Thymus (tissue), 11 donors: ENCODE measurements around the gene OSCP1. TPM values are rescaled to one million over a fixed set of nuclear protein-coding genes. Genes with fewer than 3 reads are reported as not detected.

ENCODE experiments used
- DNase-seq, 9 donors: peaks; one replicate each; pipeline ENCODE4 v3.0.0-alpha.2; 2013; ENCODE audit warnings: low spot score in 9 of 9, low read depth in 6 of 9, missing footprints in 1 of 9
- H3K27ac ChIP-seq, 2 donors: one replicate each; pipeline ENCODE4 v1.5.1; 2013; ENCODE audit warnings: control low read depth in 1 of 2, low read depth in 1 of 2, low read length in 1 of 2, mild to moderate bottlenecking in 1 of 2, moderate library complexity in 1 of 2
- H3K27me3 ChIP-seq, 2 donors: one replicate each; pipeline ENCODE4 v1.5.1; 2013; ENCODE audit warnings: low read length in 1 of 2; ENCODE audit not compliant: control insufficient read depth in 2 of 2, insufficient read depth in 1 of 2
- H3K36me3 ChIP-seq, 2 donors: one replicate each; pipeline ENCODE4 v1.5.1; 2013; ENCODE audit warnings: low read length in 1 of 2, mild to moderate bottlenecking in 1 of 2, moderate library complexity in 1 of 2; ENCODE audit not compliant: control insufficient read depth in 2 of 2, insufficient read depth in 2 of 2
- H3K4me1 ChIP-seq, 2 donors: one replicate each; pipeline ENCODE4 v1.5.1; 2013; ENCODE audit warnings: low read length in 2 of 2; ENCODE audit not compliant: control insufficient read depth in 2 of 2, insufficient read depth in 2 of 2
- H3K4me3 ChIP-seq, 2 donors: one replicate each; pipeline ENCODE4 v1.5.1; 2013; ENCODE audit warnings: low read length in 2 of 2, control low read depth in 1 of 2, mild to moderate bottlenecking in 1 of 2
- H3K9me3 ChIP-seq, 2 donors: one replicate each; pipeline ENCODE4 v1.5.1; 2013; ENCODE audit warnings: low read length in 1 of 2, mild to moderate bottlenecking in 1 of 2; ENCODE audit not compliant: control insufficient read depth in 2 of 2, insufficient read depth in 1 of 2
- WGBS: extraction: QIAGEN DNeasy Blood & Tissue Kit; methylation state at CpG from one replicate; pipeline ENCODE4 v1.1.7; 2013; 5-methylcytosine and 5-hydroxymethylcytosine counted together
- polyA plus RNA-seq: library from polyadenylated mRNA; stranded (reverse); fragments of 200-250 nt; gene quantifications from one replicate; pipeline ENCODE4 v1.2.3, GENCODE V29; 2013
- total RNA-seq: library from RNA; stranded (reverse); fragments of 120-200 nt; gene quantifications from one replicate; pipeline ENCODE4 v1.2.4, GENCODE V29; 2013
- donor health status: healthy.

The OSCP1 gene
- total and polyA plus RNA-seq, 2 donors = 4.0 to 4.8 TPM

DNA sequence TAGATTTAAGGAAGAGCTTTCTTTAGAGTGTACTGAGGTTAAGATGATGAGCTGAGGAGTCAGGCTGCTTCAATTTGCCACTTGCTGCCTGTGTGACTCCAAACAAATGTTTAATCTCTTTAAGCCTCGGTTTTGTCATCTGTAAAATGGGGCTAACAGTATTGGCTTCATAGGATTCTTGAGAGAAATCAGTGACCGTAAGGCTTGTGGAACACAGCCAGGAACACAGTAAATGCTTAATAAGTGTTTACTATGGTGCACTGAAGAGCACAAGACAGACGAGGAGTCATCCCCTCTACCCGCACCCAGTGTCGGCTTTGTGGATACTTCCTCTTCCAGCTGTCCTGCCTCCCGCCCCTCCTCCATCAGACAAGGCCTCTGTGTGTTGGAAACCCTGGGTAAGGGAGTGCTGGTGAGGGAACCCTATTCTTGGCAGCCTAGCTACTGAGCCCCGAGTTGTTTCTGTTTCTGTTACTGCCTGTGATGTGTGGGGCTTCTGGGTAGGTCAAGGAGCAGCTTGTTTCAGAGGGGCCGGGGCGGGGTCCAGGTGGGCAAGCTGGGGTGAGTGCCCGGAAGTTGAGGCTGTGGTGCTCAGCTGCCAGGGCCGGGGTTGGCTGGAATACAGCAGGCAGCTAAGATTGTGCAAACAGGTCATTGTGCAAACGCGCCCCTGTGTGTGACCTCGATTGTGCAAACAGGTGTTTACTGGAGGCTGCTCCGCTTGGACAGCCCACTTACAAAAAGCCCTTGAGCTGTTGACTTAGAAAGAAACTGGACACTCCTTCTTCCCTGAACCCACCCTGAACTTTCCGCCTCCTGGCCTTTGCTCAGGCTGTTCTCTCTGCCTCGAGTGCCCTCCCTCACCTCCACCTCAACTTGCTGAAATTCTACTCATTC is 36.4 kb upstream of the OSCP1 start:
- Histone ChIP-seq H3K27me3 (peaks cover 0 to 2% of the 10 kb centered on the region in 2 donors), H3K27ac (peak overlapping the region in 1 of 2 donors; percentile 37), H3K9me3 (no peaks in the 10 kb centered on the region), H3K4me3 (no peak overlapping the region), H3K36me3 (no peaks in the 10 kb centered on the region), H3K4me1 (peaks cover 2 to 44% of the 10 kb centered on the region in 2 donors)
- WGBS = 82% methylated on average over 17 of the region's 17 CpGs
- peak in 1 of 9 donors; percentile 34 for DNase-seq

DNA sequence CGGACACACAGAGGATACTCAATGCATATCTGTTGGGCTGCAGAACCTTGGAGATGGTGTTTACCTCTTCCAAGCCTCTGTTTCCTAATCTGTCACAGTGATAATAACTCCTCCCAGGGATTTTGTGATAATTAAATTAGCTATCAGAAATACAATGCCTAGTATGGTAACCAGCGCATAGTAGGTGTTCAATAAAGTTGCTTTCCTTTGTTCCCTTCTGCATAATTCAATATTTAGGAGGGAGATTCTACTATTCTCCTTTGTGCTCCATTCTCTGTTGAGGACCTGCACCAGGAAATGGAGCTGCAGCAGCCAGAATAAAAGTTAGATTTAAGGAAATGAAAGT is 35.8 kb upstream of the OSCP1 start:
- DNase-seq = no peak
- peaks cover 2 to 48% of the 10 kb centered on the region in 2 donors for H3K4me1 ChIP-seq

DNA sequence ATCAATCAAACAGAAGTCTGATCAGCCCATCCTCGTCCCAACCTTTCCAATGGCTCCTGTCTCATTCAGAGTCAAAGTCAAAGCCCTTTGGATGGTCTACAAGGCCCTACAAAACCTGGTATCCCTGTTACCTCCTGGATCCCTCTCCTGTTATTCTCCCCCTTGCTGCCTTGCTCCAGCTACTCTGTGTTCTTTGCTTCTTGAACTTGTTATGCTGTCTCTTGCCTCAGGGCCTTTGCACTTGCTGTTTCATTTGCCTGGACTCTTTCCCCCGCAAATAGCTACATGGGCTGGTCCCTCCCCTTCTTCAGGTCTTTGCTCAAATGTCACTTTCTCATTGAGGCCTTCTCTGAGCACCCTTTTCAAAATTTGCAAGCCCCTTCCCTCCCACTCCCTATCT is 33.8 kb upstream of the OSCP1 start:
- H3K27me3 ChIP-seq = peaks cover 0 to 2% of the 10 kb centered on the region in 2 donors
- H3K4me3 ChIP-seq = no peak overlapping the region
- H3K36me3 ChIP-seq = no peaks in the 10 kb centered on the region
- DNase-seq = no peak
- 94% methylated on average over 2 of the region's 2 CpGs for WGBS
- H3K4me1 ChIP-seq = peaks cover 0 to 36% of the 10 kb centered on the region in 2 donors
- H3K27ac ChIP-seq = no peak overlapping the region
- H3K9me3 ChIP-seq = no peaks in the 10 kb centered on the region

More for the DNA sequence above, 35.8 kb upstream of the OSCP1 start:
- H3K9me3 ChIP-seq = no peaks in the 10 kb centered on the region
- H3K27ac ChIP-seq = no peak overlapping the region
- H3K36me3 ChIP-seq = no peaks in the 10 kb centered on the region
- H3K4me3 ChIP-seq = no peak overlapping the region
- peaks cover 0 to 2% of the 10 kb centered on the region in 2 donors for H3K27me3 ChIP-seq
- WGBS = over 99% methylated on average over 2 of the region's 2 CpGs

DNA sequence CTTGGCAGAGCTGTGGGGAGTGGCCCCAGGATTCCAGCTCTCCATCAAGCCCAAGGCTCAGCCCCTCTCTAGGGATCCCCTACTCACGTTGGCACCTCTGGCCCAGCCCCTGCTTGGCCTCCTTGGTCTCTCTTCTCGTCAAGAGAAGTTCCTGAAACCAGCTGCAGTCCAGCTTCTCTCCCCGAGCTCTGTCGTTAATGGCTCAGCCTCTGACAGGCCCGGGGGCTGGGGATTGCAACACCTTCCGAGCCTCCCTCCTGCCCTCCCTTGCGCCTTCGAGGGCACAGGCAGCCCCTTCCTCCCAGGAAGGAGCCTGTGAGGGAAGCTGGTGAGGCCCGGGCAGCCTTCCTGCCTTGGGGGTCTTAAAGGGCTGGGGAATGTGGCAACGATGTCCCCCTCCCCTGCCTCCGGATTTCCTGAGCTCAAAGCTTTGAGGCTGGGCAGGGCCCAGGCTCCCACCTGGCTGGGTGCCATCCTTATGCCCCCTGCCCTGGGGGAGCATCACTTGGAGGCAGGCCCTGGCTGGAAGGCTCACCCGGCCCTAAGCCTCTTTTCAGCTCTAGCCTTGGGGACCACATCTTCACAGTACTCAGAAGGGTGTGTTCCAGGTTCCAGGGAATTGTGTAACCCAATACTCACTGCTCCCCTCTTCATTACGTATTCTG is 32.6 kb upstream of the OSCP1 start, which contains the start of gene CSF3R:
TSS of gene CSF3R (minus strand) at position 190 of the 665 bp plus-strand sequence. CDS start 3,417 bp downstream, outside the sequence.
- Histone ChIP-seq H3K36me3 (no peaks in the 10 kb centered on the region), H3K27me3 (peaks cover 0 to 2% of the 10 kb centered on the region in 2 donors), H3K4me3 (peak within 1 kb of the TSS in 1 of 2 donors; percentile 19), H3K4me1 (peaks cover 0 to 31% of the 10 kb centered on the region in 2 donors), H3K27ac (peak within 1 kb of the TSS in 1 of 2 donors; percentile 32), H3K9me3 (no peaks in the 10 kb centered on the region)
- 26% methylated on average over 13 of the region's 13 CpGs for WGBS
- DNase-seq = peak in 1 of 9 donors; percentile 20

DNA sequence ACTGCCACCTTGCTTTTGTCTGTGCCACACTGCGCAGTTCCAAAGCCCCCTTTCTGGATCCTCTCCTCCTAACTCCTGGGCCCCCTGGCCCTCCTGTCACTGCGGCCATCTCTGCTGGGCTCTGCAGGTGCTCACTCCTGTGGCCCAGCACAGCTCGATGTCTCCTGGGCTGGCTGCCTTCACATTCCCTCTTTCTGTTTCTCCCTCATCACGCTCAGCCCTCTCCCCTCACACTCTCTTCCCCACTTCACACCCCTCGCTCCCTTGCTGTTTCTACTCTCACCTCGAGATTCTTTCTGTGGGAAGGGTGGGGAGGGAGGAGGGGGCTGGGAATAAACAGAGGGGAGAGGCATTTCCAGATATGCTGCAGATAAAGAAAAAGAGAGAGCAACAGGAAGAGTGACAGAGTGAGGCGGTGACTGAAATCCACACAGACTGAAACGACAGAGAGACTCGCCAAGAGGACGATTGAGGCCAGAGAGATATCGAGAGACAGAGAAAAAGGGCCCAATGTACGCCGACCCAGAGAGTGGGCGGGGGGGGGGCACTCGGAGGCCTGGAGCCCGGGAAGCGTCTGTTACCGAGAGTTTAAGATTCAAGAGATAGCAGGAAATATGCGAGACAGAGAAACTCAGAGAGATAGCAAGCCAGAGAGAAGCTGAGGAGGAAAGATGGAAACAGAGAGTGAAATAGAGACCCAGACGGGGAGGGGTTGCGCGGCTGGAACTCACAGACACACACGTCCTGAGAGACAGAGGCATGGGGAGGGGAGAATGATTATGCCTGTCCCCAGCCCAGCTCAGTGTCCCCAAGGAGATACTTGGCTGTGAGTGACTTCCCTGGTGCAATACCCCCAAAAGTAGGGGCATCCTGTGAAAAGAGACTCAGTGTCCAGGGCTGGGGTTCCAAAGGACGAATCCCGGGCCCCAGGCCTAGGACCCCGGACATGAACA is 31.8 kb upstream of the OSCP1 start:
- H3K9me3 ChIP-seq = no peaks in the 10 kb centered on the region
- peaks cover 0 to 30% of the 10 kb centered on the region in 2 donors for H3K4me1 ChIP-seq
- DNase-seq = peak in 1 of 9 donors; percentile 49
- H3K27ac ChIP-seq = peak overlapping the region in 1 of 2 donors; percentile 32
- H3K36me3 ChIP-seq = no peaks in the 10 kb centered on the region
- H3K4me3 ChIP-seq = peak overlapping the region in 1 of 2 donors; percentile 19
- WGBS = 18% methylated on average over 26 of the region's 26 CpGs
- peaks cover 0 to 2% of the 10 kb centered on the region in 2 donors for H3K27me3 ChIP-seq

DNA sequence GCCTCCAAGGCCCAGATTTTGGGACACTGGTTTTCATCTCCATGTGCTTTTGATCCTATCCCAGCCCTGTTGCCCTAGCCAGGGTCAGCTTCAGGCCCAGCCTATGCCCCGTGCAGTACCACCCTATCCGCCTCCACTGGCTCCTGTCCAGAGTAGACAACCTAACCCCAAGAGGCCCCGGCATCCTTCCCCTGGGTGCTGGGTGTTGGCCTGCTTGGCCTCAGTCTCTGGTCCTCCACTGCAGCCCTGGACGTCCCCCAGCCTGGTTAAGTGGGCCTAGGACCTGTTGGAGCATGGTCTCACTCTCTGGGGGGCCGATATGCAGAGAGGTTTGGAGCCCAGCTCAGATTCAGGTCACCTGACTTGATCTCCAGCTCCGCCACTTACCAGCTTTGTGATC is 30.8 kb upstream of the OSCP1 start:
- no peak overlapping the region for H3K27ac ChIP-seq
- 97% methylated on average over 6 of the region's 6 CpGs for WGBS

DNA sequence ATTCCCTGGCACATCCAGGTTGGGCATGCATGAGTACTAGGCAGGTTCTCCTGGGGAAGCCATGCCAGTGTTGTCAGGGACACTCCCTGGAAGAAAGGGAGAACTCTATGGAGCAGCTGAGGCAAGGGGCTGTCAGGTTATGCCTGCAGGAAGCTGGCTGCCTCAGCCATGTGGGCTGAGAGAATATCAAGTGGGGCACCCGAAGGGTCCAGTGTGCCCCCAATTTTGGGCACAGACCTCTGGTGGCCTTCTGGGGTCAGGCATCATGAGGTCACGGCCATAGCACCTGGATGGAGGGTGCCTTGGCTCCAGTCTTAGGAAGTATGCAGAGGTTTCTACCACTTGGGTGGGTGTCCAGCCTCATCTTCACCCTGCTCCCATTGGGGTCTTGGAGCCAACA is 29.9 kb upstream of the OSCP1 start:
- no peaks in the 10 kb centered on the region for H3K9me3 ChIP-seq
- no peak overlapping the region for H3K27ac ChIP-seq
- peaks cover 0 to 21% of the 10 kb centered on the region in 2 donors for H3K4me1 ChIP-seq
- no peaks in the 10 kb centered on the region for H3K36me3 ChIP-seq
- no peak for DNase-seq
- H3K4me3 ChIP-seq = no peak overlapping the region
- H3K27me3 ChIP-seq = peaks cover 0 to 2% of the 10 kb centered on the region in 2 donors
- WGBS = 96% methylated on average over 2 of the region's 2 CpGs

More for the DNA sequence above, 30.8 kb upstream of the OSCP1 start:
- Histone ChIP-seq H3K27me3 (peaks cover 0 to 2% of the 10 kb centered on the region in 2 donors), H3K4me3 (no peak overlapping the region), H3K9me3 (no peaks in the 10 kb centered on the region), H3K4me1 (peaks cover 0 to 21% of the 10 kb centered on the region in 2 donors), H3K36me3 (no peaks in the 10 kb centered on the region)
- DNase-seq = no peak

DNA sequence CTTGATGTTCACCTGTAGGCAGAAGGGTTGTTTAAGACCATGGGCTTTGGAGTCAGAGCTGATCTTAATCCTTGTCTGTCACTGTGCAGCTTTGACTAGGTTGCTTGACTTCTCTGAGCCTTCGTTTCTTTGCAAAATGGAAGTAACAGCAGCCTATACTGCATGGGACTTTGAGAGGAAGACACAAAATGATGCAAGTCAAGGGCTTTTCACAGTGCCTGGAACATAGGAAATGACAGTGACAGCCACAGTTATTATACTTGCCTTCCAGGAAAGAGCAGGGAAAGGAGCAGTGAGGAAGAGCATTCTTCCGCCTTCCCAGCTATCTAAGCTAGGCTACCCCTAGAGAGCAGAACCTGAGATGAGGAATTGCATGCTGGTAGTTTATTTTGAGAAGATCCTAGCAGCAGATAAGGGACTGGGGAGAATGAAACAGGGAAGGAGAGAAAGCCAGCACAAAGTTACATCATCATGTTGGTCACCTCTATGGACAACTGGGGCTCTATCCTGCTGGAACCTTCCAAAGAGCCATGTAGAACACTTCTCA is 29.3 kb upstream of the OSCP1 start:
- H3K9me3 ChIP-seq = no peaks in the 10 kb centered on the region
- H3K4me3 ChIP-seq = no peak overlapping the region
- peaks cover 0 to 21% of the 10 kb centered on the region in 2 donors for H3K4me1 ChIP-seq
- WGBS = 96% methylated on average over 2 of the region's 2 CpGs
- no peaks in the 10 kb centered on the region for H3K36me3 ChIP-seq
- no peak overlapping the region for H3K27ac ChIP-seq
- H3K27me3 ChIP-seq = peaks cover 0 to 2% of the 10 kb centered on the region in 2 donors
- DNase-seq = no peak
